Measurements from ENCODE around the gene UNKL.

Gene UNKL

DNA sequence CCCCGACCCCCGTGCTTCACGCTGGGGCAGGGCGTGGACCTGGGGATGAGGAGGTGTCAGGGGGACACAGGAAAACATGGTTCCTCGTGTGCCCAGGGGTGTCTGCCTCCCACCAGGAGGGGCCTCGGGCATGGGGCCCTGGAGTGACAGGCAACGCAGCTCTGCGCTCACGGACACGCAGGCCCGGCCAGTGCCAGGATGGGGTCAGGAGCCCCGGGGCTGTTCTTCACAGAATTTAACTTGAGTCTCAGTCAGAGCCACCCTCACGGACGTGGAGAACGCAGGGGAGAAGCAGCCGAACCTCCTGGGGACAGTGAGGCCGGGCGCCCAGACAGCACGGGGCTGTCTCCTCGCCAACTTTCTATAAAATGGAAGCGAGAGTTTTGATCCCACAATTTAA, 16.7 kb downstream of the UNKL start:
- no peaks in the 10 kb centered on the region for H3K9me3 Mint-ChIP-seq
- peaks cover 17% of the 10 kb centered on the region for H3K36me3 Mint-ChIP-seq (ENCODE audit: low read depth)
- TF ChIP-seq, protein P1, sequence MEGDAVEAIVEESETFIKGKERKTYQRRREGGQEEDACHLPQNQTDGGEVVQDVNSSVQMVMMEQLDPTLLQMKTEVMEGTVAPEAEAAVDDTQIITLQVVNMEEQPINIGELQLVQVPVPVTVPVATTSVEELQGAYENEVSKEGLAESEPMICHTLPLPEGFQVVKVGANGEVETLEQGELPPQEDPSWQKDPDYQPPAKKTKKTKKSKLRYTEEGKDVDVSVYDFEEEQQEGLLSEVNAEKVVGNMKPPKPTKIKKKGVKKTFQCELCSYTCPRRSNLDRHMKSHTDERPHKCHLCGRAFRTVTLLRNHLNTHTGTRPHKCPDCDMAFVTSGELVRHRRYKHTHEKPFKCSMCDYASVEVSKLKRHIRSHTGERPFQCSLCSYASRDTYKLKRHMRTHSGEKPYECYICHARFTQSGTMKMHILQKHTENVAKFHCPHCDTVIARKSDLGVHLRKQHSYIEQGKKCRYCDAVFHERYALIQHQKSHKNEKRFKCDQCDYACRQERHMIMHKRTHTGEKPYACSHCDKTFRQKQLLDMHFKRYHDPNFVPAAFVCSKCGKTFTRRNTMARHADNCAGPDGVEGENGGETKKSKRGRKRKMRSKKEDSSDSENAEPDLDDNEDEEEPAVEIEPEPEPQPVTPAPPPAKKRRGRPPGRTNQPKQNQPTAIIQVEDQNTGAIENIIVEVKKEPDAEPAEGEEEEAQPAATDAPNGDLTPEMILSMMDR (IDR thresholded peaks at IDR 0.05; ENCODE audit: unreplicated experiment in 3 of 3) = no peak
- no peaks in the 10 kb centered on the region for H3K4me1 Mint-ChIP-seq
- no peak overlapping the region for H3K4me3 Mint-ChIP-seq
- no peaks in the 10 kb centered on the region for H3K27me3 Mint-ChIP-seq (ENCODE audit: low read depth)
- no peak overlapping the region for H3K27ac Mint-ChIP-seq

DNA sequence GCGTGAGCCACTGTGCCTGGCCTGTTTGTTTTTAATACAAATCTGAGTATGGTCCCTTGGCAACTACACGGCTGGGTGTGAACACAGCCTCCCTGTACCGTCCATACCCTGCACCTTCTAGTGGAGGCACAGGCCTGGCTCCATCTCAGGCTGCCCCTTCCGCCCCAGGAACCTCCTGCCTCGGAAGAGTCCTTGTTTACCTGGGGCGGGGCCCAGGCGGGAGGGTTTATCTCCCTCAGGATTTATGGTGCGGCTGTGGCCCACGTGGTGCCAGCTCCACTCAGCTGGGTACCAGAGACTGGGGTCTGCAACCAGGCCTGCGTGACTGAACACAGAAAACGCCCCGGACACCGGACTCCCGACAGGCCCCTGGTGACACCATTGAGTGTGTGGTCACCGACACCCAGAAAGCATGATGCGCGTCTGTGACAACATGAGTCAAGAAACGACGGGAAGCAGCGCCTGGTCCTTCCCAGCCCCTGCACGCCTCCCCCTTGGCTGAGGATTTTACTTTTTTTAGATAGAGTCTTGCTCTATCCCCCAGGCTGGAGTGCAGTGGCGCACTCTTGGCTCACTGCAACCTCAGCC, 19.0 kb downstream of the UNKL start:
- Mint-ChIP-seq H3K27ac (no peak overlapping the region), H3K9me3 (no peaks in the 10 kb centered on the region), H3K4me1 (no peaks in the 10 kb centered on the region), H3K36me3 (ENCODE audit: low read depth) (peaks cover 21% of the 10 kb centered on the region), H3K4me3 (no peak overlapping the region), H3K27me3 (ENCODE audit: low read depth) (no peaks in the 10 kb centered on the region)
- TF ChIP-seq, protein P1 (IDR thresholded peaks at IDR 0.05; ENCODE audit: unreplicated experiment in 3 of 3) = no peak

DNA sequence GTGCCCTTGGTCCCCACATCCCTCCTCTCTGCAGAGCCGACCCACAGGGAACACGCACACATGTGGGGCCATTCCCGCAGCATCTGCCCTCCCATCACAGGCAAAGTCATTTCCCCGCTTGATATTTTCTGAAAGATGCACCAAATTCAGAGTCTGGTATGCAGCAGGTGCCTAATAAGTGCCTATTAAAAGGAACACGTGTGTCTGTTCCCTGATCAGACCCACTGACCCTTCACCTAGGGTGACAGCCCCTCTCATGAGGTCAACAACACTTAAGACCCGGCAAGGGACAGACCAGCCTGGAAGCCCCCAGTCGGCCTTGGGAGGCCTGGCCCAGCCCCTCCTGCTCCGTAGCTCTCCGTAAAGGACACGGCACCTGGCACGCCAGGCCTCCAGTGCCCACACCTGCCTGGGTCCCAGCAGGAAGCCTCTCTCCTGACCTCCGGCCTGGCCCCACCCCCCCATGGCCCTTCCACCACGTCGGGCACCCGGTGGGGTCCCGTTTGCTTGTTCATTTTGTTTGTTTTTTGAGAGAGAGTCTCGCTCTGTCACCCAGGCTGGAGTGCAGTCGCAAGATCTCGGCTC, 20.0 kb downstream of the UNKL start:
- H3K36me3 Mint-ChIP-seq (ENCODE audit: low read depth) = peaks cover 26% of the 10 kb centered on the region
- no peaks in the 10 kb centered on the region for H3K9me3 Mint-ChIP-seq
- TF ChIP-seq, protein P1 (IDR thresholded peaks at IDR 0.05; ENCODE audit: unreplicated experiment in 3 of 3) = no peak
- H3K27me3 Mint-ChIP-seq (ENCODE audit: low read depth) = no peaks in the 10 kb centered on the region
- H3K4me1 Mint-ChIP-seq = no peaks in the 10 kb centered on the region
- H3K4me3 Mint-ChIP-seq = no peak overlapping the region
- H3K27ac Mint-ChIP-seq = no peak overlapping the region

DNA sequence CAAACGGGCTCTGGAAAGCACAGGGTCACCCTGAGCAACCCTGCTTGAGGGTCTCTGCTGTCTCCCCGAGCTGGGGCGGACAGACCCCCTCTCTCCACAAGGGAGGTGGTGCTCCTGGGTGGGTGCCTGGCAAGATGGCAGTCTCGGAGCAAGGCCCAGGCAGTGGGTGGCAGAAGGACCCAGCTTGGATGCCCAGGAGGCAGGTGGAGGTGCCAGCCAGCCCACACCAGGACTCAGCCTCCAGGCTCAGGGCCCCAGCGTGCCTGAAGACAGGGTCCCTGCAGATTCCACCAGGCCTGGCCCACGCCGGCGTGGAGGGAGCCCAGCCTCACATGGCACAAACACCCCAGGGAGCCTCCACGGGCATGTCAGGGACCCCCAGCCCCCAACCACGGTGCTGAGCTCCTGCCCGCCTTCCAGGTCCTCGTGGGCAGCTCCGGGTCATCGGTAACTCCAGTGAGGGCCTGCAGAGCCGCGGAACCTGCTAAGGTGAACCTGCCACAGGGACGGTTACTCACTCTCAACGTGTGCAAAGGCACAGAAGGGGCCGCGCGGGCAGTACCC, 20.8 kb downstream of the UNKL start:
- Mint-ChIP-seq H3K27me3 (ENCODE audit: low read depth) (no peaks in the 10 kb centered on the region), H3K36me3 (ENCODE audit: low read depth) (peaks cover 27% of the 10 kb centered on the region), H3K4me3 (no peak overlapping the region), H3K9me3 (no peaks in the 10 kb centered on the region), H3K4me1 (no peaks in the 10 kb centered on the region), H3K27ac (no peak overlapping the region)
- TF ChIP-seq, protein P1 (IDR thresholded peaks at IDR 0.05; ENCODE audit: unreplicated experiment in 3 of 3) = no peak

- H3K27me3 Mint-ChIP-seq (ENCODE audit: low read depth) = no peaks in the 10 kb centered on the region
- no peak overlapping the region for H3K4me3 Mint-ChIP-seq
These were observed 21.7 kb downstream of the UNKL start for GRCh38 chr16:1392826-1393225.

More at GRCh38 chr16:1392826-1393225, 21.7 kb downstream of the UNKL start:
- H3K27ac Mint-ChIP-seq = no peak overlapping the region
- no peaks in the 10 kb centered on the region for H3K4me1 Mint-ChIP-seq
- peaks cover 28% of the 10 kb centered on the region for H3K36me3 Mint-ChIP-seq (ENCODE audit: low read depth)
- no peaks in the 10 kb centered on the region for H3K9me3 Mint-ChIP-seq
- TF ChIP-seq, protein P1 (IDR thresholded peaks at IDR 0.05; ENCODE audit: unreplicated experiment in 3 of 3) = no peak

Measured in nephron (organoid).